H9 (cell line): ENCODE measurements around the gene GMNC. TPM values are rescaled to one million over a fixed set of nuclear protein-coding genes. Genes with fewer than 3 reads are reported as not detected.

Experiments
- DNase-seq: peaks from one replicate; pipeline ENCODE4 v3.0.0-alpha.2; 2017
- H2AFZ ChIP-seq: one replicate; pipeline ENCODE4 v1.6.1; 2013; ENCODE audit warnings: mild to moderate bottlenecking, low read length, control low read depth, moderate library complexity
- H2AK5ac ChIP-seq: 2 replicates; pipeline ENCODE4 v1.6.1; 2013; ENCODE audit warnings: low read length, control low read depth, mixed read lengths; ENCODE audit not compliant: insufficient read length
- H2BK120ac ChIP-seq: one replicate; pipeline ENCODE4 v1.6.1; 2013; ENCODE audit warnings: low read depth, mild to moderate bottlenecking, low read length, control low read depth, inconsistent platforms; ENCODE audit not compliant: poor library complexity, severe bottlenecking
- H2BK12ac ChIP-seq: 2 replicates; pipeline ENCODE4 v1.6.1; 2013; ENCODE audit warnings: low read length, control low read depth, mixed read lengths, low read depth; ENCODE audit not compliant: insufficient read length
- H2BK15ac ChIP-seq: 2 replicates; pipeline ENCODE4 v1.6.1; 2013; ENCODE audit warnings: low read depth, low read length, control low read depth
- H2BK20ac ChIP-seq: one replicate; pipeline ENCODE4 v1.6.1; 2013; ENCODE audit warnings: low read depth, mild to moderate bottlenecking, low read length, control low read depth, inconsistent platforms; ENCODE audit not compliant: poor library complexity, severe bottlenecking
- H2BK5ac ChIP-seq: 2 replicates; pipeline ENCODE4 v1.6.1; 2013; ENCODE audit warnings: low read length, control low read depth, mixed read lengths; ENCODE audit not compliant: insufficient read length
- H3K14ac ChIP-seq: 2 replicates; pipeline ENCODE4 v1.6.1; 2013; ENCODE audit warnings: low read length, control low read depth; ENCODE audit not compliant: insufficient read depth
- H3K18ac ChIP-seq: 2 replicates; pipeline ENCODE4 v1.6.1; 2013; ENCODE audit warnings: low read depth, mild to moderate bottlenecking, mixed read lengths, low read length, control low read depth; ENCODE audit not compliant: insufficient read length
- H3K23ac ChIP-seq: 2 replicates; pipeline ENCODE4 v1.6.1; 2013; ENCODE audit warnings: low read length, control low read depth, mixed read lengths, low read depth; ENCODE audit not compliant: insufficient read length
- H3K23me2 ChIP-seq: 2 replicates; pipeline ENCODE4 v1.6.1; 2013; ENCODE audit warnings: low read depth, mild to moderate bottlenecking, mixed read lengths, low read length, control low read depth; ENCODE audit not compliant: insufficient read length, poor library complexity, severe bottlenecking
- H3K27ac ChIP-seq: 2 replicates; pipeline ENCODE4 v1.5.1; 2013; ENCODE audit warnings: low read length, control low read depth, mixed read lengths, low read depth; ENCODE audit not compliant: insufficient read length
- H3K27me3 ChIP-seq: 2 replicates; pipeline ENCODE4 v1.6.1; 2013; ENCODE audit warnings: low read length, control low read depth, inconsistent platforms; ENCODE audit not compliant: insufficient read depth
- H3K4ac ChIP-seq: 2 replicates; pipeline ENCODE4 v1.6.1; 2013; ENCODE audit warnings: low read depth, mild to moderate bottlenecking, control low read depth, inconsistent platforms, low read length, moderate library complexity
- H3K4me1 ChIP-seq: 2 replicates; pipeline ENCODE4 v1.6.1; 2013; ENCODE audit warnings: low read length, control low read depth, inconsistent platforms; ENCODE audit not compliant: insufficient read depth
- H3K4me2 ChIP-seq: 2 replicates; pipeline ENCODE4 v1.6.1; 2013; ENCODE audit warnings: low read length, control low read depth, mixed read lengths; ENCODE audit not compliant: insufficient read length, insufficient read depth
- H3K56ac ChIP-seq: 2 replicates; pipeline ENCODE4 v1.6.1; 2013; ENCODE audit warnings: low read depth, mild to moderate bottlenecking, mixed read lengths, low read length, control low read depth; ENCODE audit not compliant: insufficient read length
- H3K79me1 ChIP-seq: 2 replicates; pipeline ENCODE4 v1.6.1; 2013; ENCODE audit warnings: low read depth, mild to moderate bottlenecking, moderate library complexity, low read length, control low read depth, inconsistent platforms; ENCODE audit not compliant: insufficient read depth, poor library complexity, severe bottlenecking
- H3K79me2 ChIP-seq: 2 replicates; pipeline ENCODE4 v1.6.1; 2013; ENCODE audit warnings: low read length, control low read depth, inconsistent platforms; ENCODE audit not compliant: insufficient read depth
- H3K9ac ChIP-seq: 2 replicates; pipeline ENCODE4 v1.6.1; 2013; ENCODE audit warnings: low read length, control low read depth, mixed read lengths; ENCODE audit not compliant: insufficient read length; ENCODE audit errors: extremely low read depth
- H3K9me3 ChIP-seq: one replicate; pipeline ENCODE4 v1.6.1; 2013; ENCODE audit warnings: low read depth, low read length, inconsistent platforms; ENCODE audit not compliant: control insufficient read depth
- H3T11ph ChIP-seq: one replicate; pipeline ENCODE4 v1.6.1; 2013; ENCODE audit warnings: mild to moderate bottlenecking, low read length, control low read depth, inconsistent platforms
- H4K20me1 ChIP-seq: one replicate; pipeline ENCODE4 v1.6.1; 2013; ENCODE audit not compliant: control insufficient read depth, insufficient read length, insufficient read depth
- H4K5ac ChIP-seq: 2 replicates; pipeline ENCODE4 v1.6.1; 2013; ENCODE audit warnings: low read depth, mild to moderate bottlenecking, mixed read lengths, low read length, control low read depth; ENCODE audit not compliant: insufficient read length
- H4K8ac ChIP-seq: replicated peaks from 2 replicates; pipeline ENCODE4 v1.6.1; 2013; ENCODE audit warnings: low read length, control low read depth, mixed read lengths, low read depth; ENCODE audit not compliant: insufficient read length
- H4K91ac ChIP-seq: 2 replicates; pipeline ENCODE4 v1.6.1; 2013; ENCODE audit warnings: low read depth, mild to moderate bottlenecking, moderate library complexity, mixed read lengths, low read length, control low read depth; ENCODE audit not compliant: insufficient read length
- H3K27ac Mint-ChIP-seq, 3 experiments: 2 replicates in 2 of 3; 3 replicates in 1 of 3; pipeline ENCODE4 v1.8.0; 2020 to 2021; ENCODE audit warnings: mixed read lengths in 3 of 3, mild to moderate bottlenecking in 1 of 3, moderate library complexity in 1 of 3
- H3K27me3 Mint-ChIP-seq: 2 replicates; pipeline ENCODE4 v1.8.0; 2021; ENCODE audit warnings: low read depth, mild to moderate bottlenecking, moderate library complexity, mixed read lengths
- H3K36me3 Mint-ChIP-seq, 3 experiments: 2 replicates in 2 of 3; 3 replicates in 1 of 3; pipeline ENCODE4 v1.8.0; 2020 to 2021; ENCODE audit warnings: low read depth in 3 of 3, mixed read lengths in 3 of 3; ENCODE audit not compliant: insufficient read depth in 1 of 3
- H3K4me1 Mint-ChIP-seq, 2 experiments: 2 replicates each; pipeline ENCODE4 v1.8.0; 2020; ENCODE audit warnings: mixed read lengths in 2 of 2
- H3K4me3 Mint-ChIP-seq, 2 experiments: 2 replicates in 1 of 2; 3 replicates in 1 of 2; pipeline ENCODE4 v1.8.0; 2020 to 2021; ENCODE audit warnings: mild to moderate bottlenecking in 2 of 2, mixed read lengths in 2 of 2, moderate library complexity in 1 of 2
- H3K9me3 Mint-ChIP-seq, 2 experiments: 2 replicates in 1 of 2; 3 replicates in 1 of 2; pipeline ENCODE4 v1.8.0; 2020; ENCODE audit warnings: mild to moderate bottlenecking in 2 of 2, mixed read lengths in 2 of 2, moderate library complexity in 1 of 2
- CTCF ChIP-seq: fragments of 200-600 bp; sonication (generic); conservative IDR thresholded peaks from 3 replicates; pipeline ENCODE4 v1.8.0; 2021; ENCODE audit warnings: antibody characterized with exemption, mild to moderate bottlenecking
- WGBS: extraction: QIAGEN DNeasy Blood & Tissue Kit; methylation state at CpG from one replicate; pipeline ENCODE4 v1.1.7; 2013; ENCODE audit warnings: missing lambda C conversion rate, low lambda C conversion rate, mixed read lengths; ENCODE audit not compliant: insufficient read length; ENCODE audit errors: extremely low coverage; 5-methylcytosine and 5-hydroxymethylcytosine counted together
- total RNA-seq: library from RNA; stranded (reverse); gene quantifications from 2 replicates; pipeline ENCODE4 v1.2.1, GENCODE V29; 2021

The GMNC gene
- total RNA-seq, 1 experiment from 2014 or later: not detected

- Histone ChIP-seq H3K27me3 (peaks cover 2% of the 10 kb centered on the region; the same call in 1 of the 2 replicates), H2BK12ac (no peak overlapping the region), H3K9ac (no peak overlapping the region), H4K91ac (no peak overlapping the region), H3K18ac (no peak overlapping the region), H2BK5ac (no peak overlapping the region), H2BK120ac (no peak overlapping the region), H3K79me1 (no peaks in the 10 kb centered on the region), H3K79me2 (no peaks in the 10 kb centered on the region), H2AK5ac (no peak overlapping the region), H2BK20ac (no peak overlapping the region), H3K56ac (no peak overlapping the region), H2AFZ (no peak overlapping the region), H2BK15ac (no peak overlapping the region), H4K8ac (no peak overlapping the region), H3K27ac (no peak overlapping the region), H3K4ac (no peak overlapping the region), H3K4me1 (no peaks in the 10 kb centered on the region), H3K14ac (peak overlapping the region; percentile 31; the same call in 1 of the 2 replicates), H3K23ac (no peak overlapping the region), H3T11ph (no peak overlapping the region), H4K20me1 (no peaks in the 10 kb centered on the region), H4K5ac (no peak overlapping the region), H3K4me2 (peak overlapping the region; percentile 82), H3K23me2 (peaks cover 4% of the 10 kb centered on the region), H3K9me3 (no peaks in the 10 kb centered on the region)
- DNase-seq: no peak
- peaks cover 2 to 8% of the 10 kb centered on the region in 2 experiments; a peak in 1 of 4 replicates for H3K4me1 Mint-ChIP-seq
- no peak for TF ChIP-seq CTCF
- H3K27me3 Mint-ChIP-seq: peaks cover 54% of the 10 kb centered on the region
- no peak overlapping the region for H3K27ac Mint-ChIP-seq
- H3K36me3 Mint-ChIP-seq: no peaks in the 10 kb centered on the region
- no CpG with 5 or more reads among the region's 6 CpGs for WGBS
- peak overlapping the region; percentile 76 to 95 for H3K4me3 Mint-ChIP-seq
- no peaks in the 10 kb centered on the region; a peak in 1 of 5 replicates for H3K9me3 Mint-ChIP-seq
Observed at GRCh38 chr3:190863119-190863465, 598 bp upstream of the GMNC start.
